GM23248 (cell line): Measurements from ENCODE around the gene CPED1. TPM values are rescaled to one million over a fixed set of nuclear protein-coding genes. Genes with fewer than 3 reads are reported as not detected.
"Not testable (repeated sequence)": the region's sequence is repeated elsewhere in the genome, so short reads cannot be mapped to it uniquely, and the experiment has no call there.

ENCODE experiments used
- DNase-seq: peaks from one replicate; pipeline ENCODE4 v3.0.0-alpha.2; 2015
- H2AFZ ChIP-seq: fragments of 200-600 bp; sonication (generic); 2 replicates; pipeline ENCODE4 v1.6.1; 2016; ENCODE audit warnings: antibody characterized with exemption
- H3F3A ChIP-seq: fragments of 200-600 bp; sonication (generic); 2 replicates; pipeline ENCODE4 v1.6.1; 2016; ENCODE audit warnings: mild to moderate bottlenecking, antibody characterized with exemption, mixed run types; ENCODE audit not compliant: insufficient read depth
- H3K27ac ChIP-seq: fragments of 200-600 bp; sonication (generic); 2 replicates; pipeline ENCODE4 v1.5.1; 2016; ENCODE audit warnings: mild to moderate bottlenecking
- H3K27me3 ChIP-seq: fragments of 200-600 bp; sonication (generic); replicated peaks from 2 replicates; pipeline ENCODE4 v1.6.1; 2016; ENCODE audit warnings: mild to moderate bottlenecking; ENCODE audit not compliant: insufficient read depth
- H3K36me3 ChIP-seq: fragments of 200-600 bp; sonication (generic); 2 replicates; pipeline ENCODE4 v1.6.1; 2016; ENCODE audit warnings: low read depth, mild to moderate bottlenecking
- H3K4me1 ChIP-seq: fragments of 200-600 bp; sonication (generic); 2 replicates; pipeline ENCODE4 v1.6.1; 2016; ENCODE audit warnings: mild to moderate bottlenecking; ENCODE audit not compliant: insufficient read depth
- H3K4me2 ChIP-seq: fragments of 200-600 bp; sonication (generic); one replicate; pipeline ENCODE4 v1.6.1; 2016; ENCODE audit warnings: mild to moderate bottlenecking; ENCODE audit not compliant: unreplicated experiment
- H3K4me3 ChIP-seq: fragments of 200-600 bp; sonication (generic); 2 replicates; pipeline ENCODE4 v1.5.1; 2016; ENCODE audit warnings: mild to moderate bottlenecking
- H3K79me2 ChIP-seq: fragments of 200-600 bp; sonication (generic); 2 replicates; pipeline ENCODE4 v1.6.1; 2016; ENCODE audit warnings: mild to moderate bottlenecking; ENCODE audit not compliant: insufficient read depth
- H3K9ac ChIP-seq: fragments of 200-600 bp; sonication (generic); 2 replicates; pipeline ENCODE4 v1.6.1; 2016; ENCODE audit warnings: mild to moderate bottlenecking
- H3K9me2 ChIP-seq: fragments of 200-600 bp; sonication (generic); 2 replicates; pipeline ENCODE4 v1.6.1; 2016; ENCODE audit warnings: mixed run types, mild to moderate bottlenecking, moderate library complexity; ENCODE audit not compliant: insufficient read depth
- H3K9me3 ChIP-seq: fragments of 200-600 bp; sonication (generic); one replicate; pipeline ENCODE4 v1.6.1; 2017; ENCODE audit warnings: low read depth
- H4K20me1 ChIP-seq: fragments of 200-600 bp; sonication (generic); 2 replicates; pipeline ENCODE4 v1.6.0; 2016; ENCODE audit not compliant: insufficient read depth
- EZH2 ChIP-seq: fragments of 200-600 bp; sonication (generic); IDR thresholded peaks from 2 replicates; pipeline ENCODE4 v1.6.1; 2018; ENCODE audit warnings: antibody characterized with exemption, mild to moderate bottlenecking; ENCODE audit not compliant: insufficient read depth, poor library complexity, severe bottlenecking
- EZH2phosphoT487 ChIP-seq: fragments of 200-600 bp; sonication (generic); IDR thresholded peaks from 2 replicates; pipeline ENCODE4 v1.6.1; 2018; ENCODE audit warnings: antibody characterized with exemption, moderate library complexity, mild to moderate bottlenecking, low read depth; ENCODE audit not compliant: insufficient read depth
- WGBS, 2 experiments: methylation state at CpG; one replicate each; pipeline ENCODE4 v1.1.6; 2015 to 2017; ENCODE audit warnings: low lambda C conversion rate in 2 of 2, low coverage in 1 of 2; ENCODE audit errors: missing lambda C conversion rate in 2 of 2; 5-methylcytosine and 5-hydroxymethylcytosine counted together
- in situ Hi-C: fragments of 300-500 bp; cut with MboI; formaldehyde crosslinking; loops from 2 replicates; pipeline ENCODE4 v1.15.0; 2020
- polyA plus RNA-seq: library from polyadenylated mRNA; unstranded; fragments of >200 nt; fragmentation: Nextera tagmentation; extraction: Ambion mirVana; gene quantifications from 2 replicates; pipeline ENCODE4 v1.2.1, GENCODE V29; 2016
- total RNA-seq: library from RNA; depleted of rRNA; stranded (reverse); fragments of >200 nt; shearing (Covaris generic); gene quantifications from 2 replicates; pipeline ENCODE4 v1.2.3, GENCODE V29; 2014

The CPED1 gene
- total and polyA plus RNA-seq, 2 experiments from 2014 or later = 12.4 to 20.2 TPM

- TF ChIP-seq EZH2phosphoT487 (no peak), EZH2 (no peak)
- 73 to 75% methylated on average over 2 of the region's 2 CpGs for WGBS, 2 experiments
- Histone ChIP-seq H3K4me2 (no peak overlapping the region), H2AFZ (no peak overlapping the region), H3K9me3 (no peaks in the 10 kb centered on the region), H3K9ac (no peak overlapping the region), H4K20me1 (no peaks in the 10 kb centered on the region), H3K9me2 (no peaks in the 10 kb centered on the region), H3K36me3 (no peaks in the 10 kb centered on the region), H3F3A (no peaks in the 10 kb centered on the region), H3K79me2 (no peaks in the 10 kb centered on the region), H3K27me3 (no peaks in the 10 kb centered on the region), H3K4me1 (peaks cover 6% of the 10 kb centered on the region; the same call in 1 of the 2 replicates), H3K27ac (no peak overlapping the region), H3K4me3 (no peak overlapping the region)
- DNase-seq = no peak
- in situ Hi-C loops = no loop called here
These were observed 190.5 kb downstream of the CPED1 start for GRCh38 chr7:121178869-121179497.

GRCh38 chr7:121180436-121181063, 192.0 kb downstream of the CPED1 start:
- 93 to 95% methylated on average over 4 of the region's 4 CpGs for WGBS, 2 experiments
- Histone ChIP-seq H3K9me3 (no peaks in the 10 kb centered on the region), H2AFZ (no peak overlapping the region), H3K4me1 (peaks cover 6% of the 10 kb centered on the region; the same call in 1 of the 2 replicates), H3K9me2 (no peaks in the 10 kb centered on the region), H3K79me2 (no peaks in the 10 kb centered on the region), H3K36me3 (no peaks in the 10 kb centered on the region), H3K27me3 (no peaks in the 10 kb centered on the region), H3K4me3 (no peak overlapping the region), H4K20me1 (no peaks in the 10 kb centered on the region), H3K9ac (no peak overlapping the region), H3K4me2 (no peak overlapping the region), H3F3A (no peaks in the 10 kb centered on the region), H3K27ac (no peak overlapping the region)
- TF ChIP-seq EZH2phosphoT487 = no peak
- TF ChIP-seq EZH2 = no peak
- DNase-seq = no peak
- in situ Hi-C loops = no loop called here

DNA sequence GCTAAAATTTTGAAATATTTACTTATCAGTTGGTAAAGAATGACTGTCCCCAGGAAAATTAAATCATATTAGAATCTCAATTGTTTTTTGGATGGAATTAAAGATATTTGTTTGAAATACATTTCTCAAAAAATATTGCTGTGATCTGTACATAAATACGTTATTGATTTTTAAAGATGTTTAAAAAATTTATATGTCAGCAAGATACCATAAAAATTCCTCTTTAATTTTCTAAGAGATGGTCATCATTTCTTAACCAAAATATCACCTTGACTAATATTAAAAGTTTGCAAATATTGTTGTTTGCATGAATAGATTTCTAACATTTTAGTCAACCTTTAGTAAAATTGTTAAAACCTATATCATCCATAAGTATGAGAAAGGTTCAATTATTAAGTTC, 192.8 kb downstream of the CPED1 start:
- peaks cover 6% of the 10 kb centered on the region; the same call in 1 of the 2 replicates for H3K4me1 ChIP-seq
- no peaks in the 10 kb centered on the region for H3K9me3 ChIP-seq
- no peak for DNase-seq
- 89 to 97% methylated on average over 1 of the region's 1 CpG for WGBS, 2 experiments
- H3F3A ChIP-seq = no peaks in the 10 kb centered on the region
- TF ChIP-seq EZH2 = no peak
- no peak for TF ChIP-seq EZH2phosphoT487
- in situ Hi-C loops = no loop called here
- H3K4me2 ChIP-seq = no peak overlapping the region
- no peaks in the 10 kb centered on the region for H3K9me2 ChIP-seq
- H3K4me3 ChIP-seq = no peak overlapping the region
- H3K36me3 ChIP-seq = no peaks in the 10 kb centered on the region
- H4K20me1 ChIP-seq = no peaks in the 10 kb centered on the region
- no peaks in the 10 kb centered on the region for H3K27me3 ChIP-seq
- no peak overlapping the region for H2AFZ ChIP-seq
- no peaks in the 10 kb centered on the region for H3K79me2 ChIP-seq
- H3K9ac ChIP-seq = no peak overlapping the region
- H3K27ac ChIP-seq = no peak overlapping the region

- Histone ChIP-seq H3K9me2 (no peaks in the 10 kb centered on the region), H3K4me3 (no peak overlapping the region), H3K9ac (no peak overlapping the region), H2AFZ (no peak overlapping the region), H4K20me1 (no peaks in the 10 kb centered on the region), H3K36me3 (no peaks in the 10 kb centered on the region), H3K27ac (no peak overlapping the region), H3K4me1 (peaks cover 6% of the 10 kb centered on the region; the same call in 1 of the 2 replicates), H3K79me2 (no peaks in the 10 kb centered on the region), H3F3A (no peaks in the 10 kb centered on the region), H3K27me3 (no peaks in the 10 kb centered on the region), H3K4me2 (no peak overlapping the region), H3K9me3 (no peaks in the 10 kb centered on the region)
- in situ Hi-C loops = no loop called here
- TF ChIP-seq EZH2 (no peak), EZH2phosphoT487 (no peak)
- DNase-seq = no peak
These were observed 193.8 kb downstream of the CPED1 start for GRCh38 chr7:121182281-121182680.

- Histone ChIP-seq H3K9me3 (no peaks in the 10 kb centered on the region), H3F3A (no peaks in the 10 kb centered on the region), H3K27me3 (no peaks in the 10 kb centered on the region), H3K4me1 (peaks cover 6% of the 10 kb centered on the region; the same call in 1 of the 2 replicates), H3K9me2 (no peaks in the 10 kb centered on the region), H3K36me3 (no peaks in the 10 kb centered on the region), H3K9ac (no peak overlapping the region), H3K4me2 (no peak overlapping the region), H2AFZ (no peak overlapping the region), H3K79me2 (no peaks in the 10 kb centered on the region), H3K4me3 (no peak overlapping the region), H3K27ac (no peak overlapping the region), H4K20me1 (no peaks in the 10 kb centered on the region)
- peak; percentile 17 for DNase-seq
- TF ChIP-seq EZH2 (no peak), EZH2phosphoT487 (no peak)
- in situ Hi-C loops = no loop called here
These were observed 194.4 kb downstream of the CPED1 start for GRCh38 chr7:121182902-121183301.

GRCh38 chr7:121183883-121184282, 195.4 kb downstream of the CPED1 start:
- H3K9me2 ChIP-seq, H3K9me3 ChIP-seq, DNase-seq, H3K36me3 ChIP-seq, H3K27me3 ChIP-seq, H3K4me1 ChIP-seq, in situ Hi-C loops, H3K4me2 ChIP-seq, H3F3A ChIP-seq, H3K9ac ChIP-seq, H2AFZ ChIP-seq, H3K4me3 ChIP-seq, H3K27ac ChIP-seq, H4K20me1 ChIP-seq, H3K79me2 ChIP-seq: not testable (repeated sequence)
- 97 to 100% methylated on average over 4 of the region's 4 CpGs for WGBS, 2 experiments
